OCI-LY7 (cell line): ENCODE data around the gene NLRX1. TPM values are rescaled to one million over a fixed set of nuclear protein-coding genes. Genes with fewer than 3 reads are reported as not detected.

ENCODE experiments used
- BruUV-seq: library from RNA; stranded (reverse); fragments of 400-500 nt; replicated peaks from 2 replicates; lab custom pipeline; 2021; lab: Mats Ljungman, UMichigan
- CTCF ChIA-PET: fragments of 300-600 bp; sonication (Branson Sonifier 250); formaldehyde crosslinking; loops from one replicate; lab custom pipeline; 2022; ENCODE audit warnings: antibody characterized with exemption; ENCODE audit not compliant: unreplicated experiment; lab: Charles Lee
- POLR2A ChIA-PET: fragments of 300-600 bp; sonication (Branson Sonifier 250); formaldehyde crosslinking; loops from one replicate; lab custom pipeline; 2022; ENCODE audit warnings: antibody characterized with exemption; lab: Charles Lee
- DNase-seq: peaks from one replicate; pipeline ENCODE4 v3.0.0-alpha.2; 2015; ENCODE audit warnings: low spot score
- H2AFZ ChIP-seq: fragments of 200-600 bp; sonication (generic), shearing (Covaris generic); 2 replicates; pipeline ENCODE4 v1.6.1; 2014; ENCODE audit warnings: mild to moderate bottlenecking, antibody characterized with exemption, low read length, moderate library complexity
- H3K27ac ChIP-seq: fragments of 200-600 bp; sonication (generic); 2 replicates; pipeline ENCODE4 v1.5.1; 2014; ENCODE audit warnings: mixed run types, low read depth, mild to moderate bottlenecking, moderate library complexity, low read length, inconsistent platforms; ENCODE audit not compliant: poor library complexity, severe bottlenecking
- H3K36me3 ChIP-seq: fragments of 200-600 bp; sonication (generic); 2 replicates; pipeline ENCODE4 v1.6.1; 2014; ENCODE audit warnings: mild to moderate bottlenecking, antibody characterized with exemption, low read length, moderate library complexity, mixed read lengths; ENCODE audit not compliant: insufficient read depth
- H3K4me1 ChIP-seq: fragments of 200-600 bp; sonication (generic); 2 replicates; pipeline ENCODE4 v1.5.1; 2014; ENCODE audit warnings: mild to moderate bottlenecking, low read length; ENCODE audit not compliant: insufficient read depth, poor library complexity, severe bottlenecking
- H3K4me2 ChIP-seq: fragments of 200-600 bp; sonication (generic); 2 replicates; pipeline ENCODE4 v1.6.1; 2014; ENCODE audit warnings: mild to moderate bottlenecking, low read length
- H3K4me3 ChIP-seq: fragments of 200-600 bp; sonication (generic); 2 replicates; pipeline ENCODE4 v1.5.1; 2014; ENCODE audit warnings: mild to moderate bottlenecking, low read depth, low read length; ENCODE audit not compliant: poor library complexity, severe bottlenecking
- H3K79me2 ChIP-seq: fragments of 200-600 bp; sonication (generic); 2 replicates; pipeline ENCODE4 v1.6.1; 2016; ENCODE audit warnings: low read depth, mild to moderate bottlenecking, low read length, moderate library complexity, mixed read lengths; ENCODE audit not compliant: insufficient read depth
- H3K9me2 ChIP-seq: fragments of 200-600 bp; sonication (generic); 2 replicates; pipeline ENCODE4 v1.6.1; 2016; ENCODE audit warnings: mild to moderate bottlenecking, low read length, mixed read lengths; ENCODE audit not compliant: insufficient read depth
- H3K9me3 ChIP-seq: fragments of 200-600 bp; sonication (generic); 2 replicates; pipeline ENCODE4 v1.6.1; 2014; ENCODE audit warnings: mild to moderate bottlenecking, mixed run types, low read length, mixed read lengths
- H4K20me1 ChIP-seq: fragments of 200-600 bp; sonication (generic); 2 replicates; pipeline ENCODE4 v1.6.1; 2014; ENCODE audit warnings: mild to moderate bottlenecking, antibody characterized with exemption, low read length, moderate library complexity, mixed read lengths; ENCODE audit not compliant: insufficient read depth
- CTCF ChIP-seq: fragments of 200-600 bp; sonication (generic); conservative IDR thresholded peaks from 2 replicates; pipeline ENCODE4 v1.5.1; 2014; ENCODE audit warnings: mild to moderate bottlenecking, antibody characterized with exemption, low read length, moderate library complexity, mixed read lengths
- EZH2phosphoT487 ChIP-seq: fragments of 200-600 bp; sonication (generic); IDR thresholded peaks from 2 replicates; pipeline ENCODE4 v1.6.1; 2018; ENCODE audit warnings: low read depth, borderline replicate concordance, mild to moderate bottlenecking, mixed run types, antibody characterized with exemption, low read length, moderate library complexity, mixed read lengths
- intact Hi-C: fragments of 100-400 bp; cut with micrococcal nuclease; formaldehyde crosslinking; loops from one replicate; pipeline ENCODE4 v1.10.0; 2022; ENCODE audit not compliant: unreplicated experiment
- total RNA-seq, 2 experiments: library from RNA; depleted of rRNA in 1 of 2; stranded (reverse); fragments of >200 nt in 1 of 2; shearing (Covaris generic) in 1 of 2; gene quantifications; 2 replicates each; pipeline ENCODE4 v1.2.3, GENCODE V29; 2014 to 2022

The NLRX1 gene
- total RNA-seq, 2 experiments from 2014 or later: 2.1 to 8.8 TPM

GRCh38 chr11:119202554-119202953, 34.0 kb downstream of the NLRX1 start:
- no peaks in the 10 kb centered on the region for H3K36me3 ChIP-seq
- no peak overlapping the region for H3K4me2 ChIP-seq
- POLR2A ChIA-PET: no interaction called here
- H2AFZ ChIP-seq: no peak overlapping the region
- no TSS peak for BruUV-seq
- CTCF ChIA-PET: no interaction called here
- no peak overlapping the region for H3K4me3 ChIP-seq
- TF ChIP-seq CTCF (no peak), EZH2phosphoT487 (no peak)
- no peaks in the 10 kb centered on the region for H3K9me2 ChIP-seq
- intact Hi-C loops: no loop called here
- peaks cover 9% of the 10 kb centered on the region for H3K79me2 ChIP-seq
- no peaks in the 10 kb centered on the region; the same call in 1 of the 2 replicates for H4K20me1 ChIP-seq
- no peak for DNase-seq
- H3K4me1 ChIP-seq: peaks cover 13% of the 10 kb centered on the region
- no peak overlapping the region for H3K27ac ChIP-seq
- no peaks in the 10 kb centered on the region for H3K9me3 ChIP-seq

- no TSS peak for BruUV-seq
- Histone ChIP-seq H3K27ac (no peak overlapping the region), H3K79me2 (peaks cover 24% of the 10 kb centered on the region), H3K4me1 (peaks cover 25% of the 10 kb centered on the region), H3K4me2 (no peak overlapping the region), H3K9me2 (no peaks in the 10 kb centered on the region), H4K20me1 (no peaks in the 10 kb centered on the region; the same call in 1 of the 2 replicates), H3K4me3 (no peak overlapping the region), H3K36me3 (peaks cover 10% of the 10 kb centered on the region), H3K9me3 (no peaks in the 10 kb centered on the region), H2AFZ (no peak overlapping the region)
- TF ChIP-seq CTCF (no peak), EZH2phosphoT487 (no peak)
- CTCF ChIA-PET: no interaction called here
- POLR2A ChIA-PET: interaction anchor here (0.9 kb wide), 1 partner anchor 37 kb away, joined by 4 read pairs; no protein-coding TSS in a partner anchor
- intact Hi-C loops: loop anchor here (2.0 kb wide), 1 partner anchor 101 kb away; no protein-coding TSS in a partner anchor
- no peak for DNase-seq
These were observed 35.5 kb downstream of the NLRX1 start for GRCh38 chr11:119204066-119204465.

- Histone ChIP-seq H3K79me2 (peaks cover 34% of the 10 kb centered on the region), H3K9me3 (no peaks in the 10 kb centered on the region), H2AFZ (peak overlapping the region; percentile 97), H3K4me1 (peaks cover 31% of the 10 kb centered on the region), H3K4me3 (peak overlapping the region; percentile 100), H3K4me2 (peak overlapping the region; percentile 83), H3K9me2 (no peaks in the 10 kb centered on the region), H3K27ac (peak overlapping the region; percentile 78), H4K20me1 (no peaks in the 10 kb centered on the region; the same call in 1 of the 2 replicates), H3K36me3 (peaks cover 10% of the 10 kb centered on the region)
- POLR2A ChIA-PET: interaction anchor here (1.0 to 1.7 kb wide), 5 partner anchors 8 to 57 kb away, joined by 3 to 18 read pairs (median 3); no protein-coding TSS in a partner anchor
- TF ChIP-seq EZH2phosphoT487: no peak
- no peak for TF ChIP-seq CTCF
- CTCF ChIA-PET: interaction anchor here (1.1 to 1.5 kb wide), 2 partner anchors 9 to 169 kb away, joined by 3 to 24 read pairs; no protein-coding TSS in a partner anchor
- TSS peak; percentile 94 for BruUV-seq
- intact Hi-C loops: loop anchor here (1.0 to 2.0 kb wide), 2 partner anchors 102 to 118 kb away; no protein-coding TSS in a partner anchor
- peak; percentile 41 for DNase-seq
These were observed 36.6 kb downstream of the NLRX1 start for GRCh38 chr11:119205080-119205479.
